GM18868 (cell line): ENCODE data around the gene ADH4.
"Not testable (repeated sequence)": the region's sequence is repeated elsewhere in the genome, so short reads cannot be mapped to it uniquely, and the experiment has no call there.

ENCODE experiments used
- ATAC-seq: cut with Tn5 transposase; IDR thresholded peaks from one replicate; pipeline ENCODE4 v1.9.1; 2021; ENCODE audit warnings: mild to moderate bottlenecking, moderate library complexity; ENCODE audit not compliant: unreplicated experiment

ADH4 gene

GRCh38 chr4:99144070-99144469 lies at the start of gene ADH4:
Gene ADH4, minus strand, starts transcription at chr4:99144297. Its CDS starts 75 bp downstream, at chr4:99144222.
- no peak for ATAC-seq

DNA sequence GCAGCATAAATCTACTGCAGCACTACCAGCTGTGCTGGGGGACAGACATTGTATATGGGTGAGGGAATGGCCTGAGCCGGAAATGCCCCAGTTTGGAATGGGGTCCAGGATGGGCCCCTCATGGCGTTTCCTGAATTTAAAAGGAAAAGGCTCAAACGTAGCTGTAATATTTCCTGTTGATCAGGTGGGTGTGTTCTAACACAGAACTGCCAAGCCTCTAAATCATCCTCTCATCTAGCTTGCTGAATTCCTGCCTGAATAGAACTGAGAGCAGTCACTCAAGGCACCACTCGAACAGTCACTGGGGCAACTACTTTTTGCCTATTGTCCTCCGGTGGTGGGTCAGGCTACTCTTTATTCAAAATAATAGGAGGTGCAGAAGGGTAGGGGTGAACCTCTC lies 46.2 kb upstream of the ADH4 start:
- no peak for ATAC-seq

DNA sequence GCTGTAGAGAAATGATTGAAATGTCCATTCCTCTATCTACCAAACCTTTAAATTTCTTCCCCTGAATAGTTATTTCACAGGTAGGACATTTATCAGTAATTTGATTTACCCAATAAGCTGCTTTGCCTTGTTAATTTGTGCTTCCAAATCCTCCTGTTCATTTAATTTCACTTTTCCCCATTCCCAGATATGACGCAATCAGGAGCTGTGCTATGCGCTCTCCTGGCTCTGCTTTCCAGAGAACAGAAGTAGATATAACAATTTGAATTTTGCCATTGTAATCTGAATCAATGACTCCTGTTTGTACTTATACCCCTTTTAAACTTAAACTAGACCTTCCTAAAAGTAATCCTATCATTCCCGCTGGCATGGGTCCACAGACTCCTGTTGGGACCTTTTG lies 45.8 kb upstream of the ADH4 start:
- not testable (repeated sequence) for ATAC-seq

GRCh38 chr4:99186029-99186428 lies 41.9 kb upstream of the ADH4 start:
- ATAC-seq: no peak

DNA sequence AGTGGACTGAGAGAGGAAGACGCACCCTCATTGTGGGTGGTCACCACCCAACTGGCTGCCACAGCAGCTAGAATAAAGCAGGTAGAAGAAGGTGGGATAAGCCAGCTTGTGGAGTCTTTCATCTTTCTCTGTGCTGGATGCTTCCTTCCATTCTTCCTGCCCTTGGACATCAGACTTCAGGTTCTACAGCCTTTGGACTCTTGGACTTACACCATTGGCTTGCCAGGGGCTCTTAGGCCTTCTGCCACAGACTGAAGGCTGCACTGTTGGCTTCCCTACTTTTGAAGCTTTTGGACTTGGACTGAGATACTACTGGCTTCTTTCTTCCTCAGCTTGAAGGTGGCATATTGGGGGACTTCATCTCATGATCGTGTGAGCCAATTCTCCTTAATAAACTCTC lies 41.5 kb upstream of the ADH4 start:
- no peak for ATAC-seq

GRCh38 chr4:99180382-99181070 lies 36.4 kb upstream of the ADH4 start:
- ATAC-seq: no peak

- no peak for ATAC-seq
Measured at GRCh38 chr4:99179626-99180025, 35.5 kb upstream of the ADH4 start.

- ATAC-seq: no peak
Measured at GRCh38 chr4:99179178-99179577, 35.1 kb upstream of the ADH4 start.

- no peak for ATAC-seq
Measured at GRCh38 chr4:99166544-99166943, 22.4 kb upstream of the ADH4 start.

DNA sequence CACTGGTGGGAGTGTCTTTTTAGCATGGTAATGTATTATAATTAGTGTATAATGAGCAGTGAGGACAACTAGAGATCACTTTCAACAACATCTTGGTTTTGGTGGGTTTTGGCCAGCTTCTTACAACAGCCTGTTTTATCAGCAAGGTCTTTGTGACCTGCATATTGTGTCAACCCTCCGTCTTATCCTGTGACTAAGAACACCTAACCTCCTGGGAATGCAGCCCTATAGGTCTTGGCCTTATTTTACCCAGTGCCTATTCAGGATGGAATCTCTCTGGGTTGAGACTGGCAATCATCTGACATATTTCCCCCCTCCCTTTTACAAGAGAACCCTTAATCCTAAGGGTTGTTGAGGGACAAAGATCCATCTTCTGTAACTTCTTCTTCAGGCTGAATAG lies 21.9 kb upstream of the ADH4 start:
- ATAC-seq: no peak

DNA sequence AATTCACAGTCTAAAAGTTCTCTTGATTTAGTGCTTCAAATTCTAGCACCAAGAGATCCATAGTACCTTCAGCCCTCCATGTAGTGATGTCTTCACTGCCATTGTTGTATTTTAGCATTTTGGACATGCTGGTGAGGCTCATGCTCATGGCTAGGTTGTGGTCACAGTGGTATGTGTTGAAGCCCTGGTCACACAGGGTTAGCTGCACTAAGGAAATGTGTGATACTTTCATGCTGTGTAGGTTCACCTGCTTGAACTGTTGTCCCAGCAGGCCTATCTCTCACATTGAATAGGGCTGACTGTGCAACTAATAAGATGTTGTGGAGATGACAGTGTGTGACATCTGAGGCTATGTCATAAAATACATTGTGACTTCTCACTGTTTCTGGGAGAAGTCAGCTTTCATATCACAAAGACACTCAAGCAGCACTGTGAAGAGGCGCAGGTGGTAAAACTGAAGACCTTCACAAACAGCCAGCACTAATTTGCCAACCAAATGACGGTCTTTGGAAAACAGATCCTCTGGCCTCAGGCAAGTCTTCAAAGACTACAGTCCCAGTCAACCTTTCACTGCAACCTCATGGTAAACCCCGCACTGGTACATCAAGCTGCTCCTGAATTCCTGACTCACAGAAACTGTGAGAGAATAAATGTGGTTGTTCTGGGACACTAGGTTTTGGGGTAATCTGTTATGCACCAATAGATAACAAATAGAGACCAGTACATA lies 17.4 kb upstream of the ADH4 start:
- no peak for ATAC-seq

- ATAC-seq: no peak
Measured at GRCh38 chr4:99159699-99160098, 15.6 kb upstream of the ADH4 start.

DNA sequence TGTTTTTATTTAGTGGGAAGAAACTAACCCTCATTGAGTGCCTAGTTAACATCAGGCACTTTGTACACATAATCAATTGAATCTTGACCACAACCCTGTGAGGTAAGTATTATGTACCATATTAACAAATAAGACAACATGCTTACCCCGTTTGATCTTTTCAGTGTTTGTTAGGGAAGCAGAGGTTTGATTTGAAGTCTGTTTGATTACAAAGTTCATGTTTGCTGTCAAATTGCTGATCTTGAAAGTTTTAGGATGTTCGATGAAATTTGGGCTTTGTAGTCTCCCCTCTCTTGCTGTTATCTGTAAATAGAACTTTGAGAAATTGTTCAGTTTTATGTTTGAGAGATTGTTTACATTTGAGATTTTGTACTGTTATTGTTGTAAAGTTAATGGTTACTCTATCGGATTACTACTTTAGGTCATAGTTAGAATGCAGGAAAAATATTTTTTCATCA lies 13.4 kb upstream of the ADH4 start:
- ATAC-seq: no peak

DNA sequence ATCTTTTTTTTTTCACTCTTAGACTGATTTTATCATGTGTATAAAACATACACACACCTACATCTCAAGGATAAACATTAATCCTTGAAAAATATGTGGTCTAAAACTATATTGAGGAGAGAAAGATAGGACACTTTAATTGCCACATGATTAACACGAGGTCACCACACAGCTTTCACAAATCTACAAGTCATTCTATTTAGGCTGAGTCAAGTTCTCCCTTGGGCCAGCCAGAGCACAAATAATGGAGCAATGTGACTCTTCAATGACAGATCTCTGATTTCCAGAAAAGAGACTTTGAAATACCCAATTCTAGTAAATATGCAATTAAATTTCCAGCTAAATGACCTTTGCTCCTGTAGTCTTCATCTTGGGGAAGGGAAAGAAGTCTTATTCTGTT lies 12.9 kb upstream of the ADH4 start:
- ATAC-seq: no peak

DNA sequence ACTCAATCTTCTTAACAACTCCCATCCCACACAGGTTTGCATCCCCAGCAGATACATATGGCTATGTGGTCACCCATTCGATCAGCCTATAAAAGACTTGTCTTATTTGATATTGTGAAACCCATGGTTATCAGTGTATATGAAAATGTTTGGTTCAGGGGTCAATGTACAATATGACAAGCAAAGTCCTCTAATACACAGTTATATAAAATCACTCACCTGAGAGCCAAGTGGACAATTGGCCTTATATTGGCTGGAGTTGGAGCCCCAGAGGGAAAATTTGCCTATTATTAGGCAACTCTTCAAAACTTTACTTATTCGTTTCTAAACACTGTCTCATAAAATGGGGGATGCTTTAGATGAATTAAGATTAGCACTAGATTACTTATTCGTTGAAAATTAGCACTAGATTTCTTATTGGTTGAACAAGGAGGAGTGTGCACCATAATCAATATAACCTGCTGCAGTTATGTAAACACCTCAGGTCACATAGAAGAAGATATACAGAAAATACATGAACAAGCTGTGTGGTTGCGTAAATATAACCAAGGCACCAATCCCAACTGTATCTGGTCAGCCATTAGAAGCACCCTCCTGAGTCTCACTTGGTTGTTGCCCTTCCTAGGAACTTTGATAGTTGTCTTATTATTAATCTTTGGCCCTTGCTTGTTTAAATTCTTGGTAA lies 10.7 kb upstream of the ADH4 start:
- ATAC-seq: no peak

- no peak for ATAC-seq
Measured at GRCh38 chr4:99151995-99152394, 7.9 kb upstream of the ADH4 start.

DNA sequence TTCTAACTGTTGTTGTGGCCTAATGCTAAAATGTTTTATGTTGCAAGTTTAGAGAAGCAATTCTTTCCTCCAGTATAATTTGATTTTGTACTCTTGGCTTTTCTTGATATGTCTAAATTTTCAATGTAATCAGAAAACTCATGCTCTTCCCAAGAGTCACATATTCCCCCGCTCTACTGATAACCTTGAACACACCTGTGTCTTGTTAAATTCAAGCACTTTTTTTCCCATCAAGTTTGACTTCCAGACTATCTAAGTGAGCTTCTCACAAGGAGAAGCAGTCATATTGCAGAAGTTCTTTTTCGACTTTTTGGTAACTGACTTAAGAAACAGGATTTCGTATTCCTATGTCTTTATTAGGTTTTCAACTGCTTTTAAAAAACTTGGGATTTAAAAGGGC lies 7.4 kb upstream of the ADH4 start:
- ATAC-seq: no peak

GRCh38 chr4:99149426-99150019 lies 5.4 kb upstream of the ADH4 start:
- no peak for ATAC-seq

DNA sequence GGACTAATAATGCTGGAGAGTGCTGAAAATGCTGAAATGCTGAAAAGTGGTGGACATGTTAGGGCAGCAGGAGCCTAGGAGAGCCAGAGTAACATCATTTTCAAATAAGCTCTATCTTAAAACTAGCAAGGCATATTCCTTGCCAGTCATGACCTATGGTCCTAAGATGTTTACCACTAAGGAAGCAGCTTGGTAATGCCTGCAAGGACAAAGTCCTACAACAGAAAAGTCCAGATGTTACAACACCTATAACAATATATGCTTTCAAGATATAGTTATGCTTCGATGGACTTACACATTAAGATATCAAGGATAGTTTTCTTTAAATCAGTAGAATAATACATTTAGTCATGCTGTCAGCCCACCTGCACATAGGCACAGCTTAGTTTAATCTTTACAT lies 4.5 kb upstream of the ADH4 start:
- no peak for ATAC-seq

DNA sequence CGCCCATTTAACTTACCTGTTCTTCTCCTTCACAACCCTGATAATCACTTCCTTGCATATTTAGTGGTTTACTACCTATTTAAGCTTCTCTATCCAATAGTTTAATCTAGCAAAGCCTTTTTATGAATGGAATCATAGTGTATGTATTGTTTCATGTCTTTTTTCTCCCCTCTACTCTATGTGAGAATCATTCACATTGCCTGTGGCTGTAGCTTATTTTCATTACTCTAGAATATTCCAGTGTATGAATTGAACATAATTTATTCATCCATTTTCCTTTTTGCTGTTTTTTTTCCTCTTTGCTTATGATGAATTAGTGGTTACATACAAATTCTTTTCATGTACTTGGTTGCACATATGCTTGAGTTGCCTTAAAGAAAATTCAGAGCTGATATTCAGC lies 490 bp upstream of the ADH4 start:
- ATAC-seq: no peak

DNA sequence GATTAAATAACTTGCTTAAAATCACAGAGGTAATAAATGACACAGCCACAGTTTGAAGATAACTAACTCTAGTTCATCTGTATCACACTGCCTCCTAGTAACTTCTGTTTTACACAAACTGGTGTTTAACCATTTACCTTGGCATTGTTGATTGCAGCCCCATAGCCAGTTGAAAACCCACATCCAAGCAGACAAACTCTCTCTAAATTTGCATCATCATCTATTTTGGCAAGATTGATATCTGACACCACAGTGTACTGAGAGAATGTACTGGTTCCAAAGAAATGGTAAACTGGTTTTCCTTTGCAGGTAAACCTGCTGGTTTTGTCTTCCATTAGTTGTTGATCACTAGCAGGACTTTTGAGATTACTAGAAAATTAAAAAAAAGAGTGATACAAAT lies 7.8 kb downstream of the ADH4 start:
- ATAC-seq: no peak
